ENCODE results near the gene RWDD2A.

Gene RWDD2A

DNA sequence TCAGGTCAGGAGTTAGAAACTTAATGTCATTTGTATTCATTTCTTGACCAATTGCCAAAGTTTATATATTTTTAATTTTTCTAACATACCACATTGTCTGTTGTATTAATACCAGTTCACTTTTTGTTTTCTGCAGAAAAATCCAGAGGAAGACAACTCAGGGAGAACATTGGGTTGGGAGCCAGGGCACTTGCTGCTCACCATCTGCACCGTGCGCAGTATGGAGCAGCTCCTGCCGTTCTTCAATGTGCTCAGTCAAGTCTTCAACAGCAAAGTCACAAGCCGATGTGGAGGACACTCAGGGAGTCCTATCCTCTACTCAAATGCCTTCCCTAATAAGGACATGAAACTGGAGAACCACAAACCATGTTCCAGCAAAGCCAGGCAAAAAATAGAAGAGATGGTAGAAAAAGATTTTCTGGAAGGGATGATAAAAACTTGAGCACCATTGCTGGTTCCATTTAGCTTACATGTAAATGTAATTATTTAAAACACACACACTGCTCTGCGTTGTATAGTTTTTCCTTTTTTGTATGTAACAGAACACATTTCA is 25.4 kb upstream of the RWDD2A start:
- TF ChIP-seq, protein P1, sequence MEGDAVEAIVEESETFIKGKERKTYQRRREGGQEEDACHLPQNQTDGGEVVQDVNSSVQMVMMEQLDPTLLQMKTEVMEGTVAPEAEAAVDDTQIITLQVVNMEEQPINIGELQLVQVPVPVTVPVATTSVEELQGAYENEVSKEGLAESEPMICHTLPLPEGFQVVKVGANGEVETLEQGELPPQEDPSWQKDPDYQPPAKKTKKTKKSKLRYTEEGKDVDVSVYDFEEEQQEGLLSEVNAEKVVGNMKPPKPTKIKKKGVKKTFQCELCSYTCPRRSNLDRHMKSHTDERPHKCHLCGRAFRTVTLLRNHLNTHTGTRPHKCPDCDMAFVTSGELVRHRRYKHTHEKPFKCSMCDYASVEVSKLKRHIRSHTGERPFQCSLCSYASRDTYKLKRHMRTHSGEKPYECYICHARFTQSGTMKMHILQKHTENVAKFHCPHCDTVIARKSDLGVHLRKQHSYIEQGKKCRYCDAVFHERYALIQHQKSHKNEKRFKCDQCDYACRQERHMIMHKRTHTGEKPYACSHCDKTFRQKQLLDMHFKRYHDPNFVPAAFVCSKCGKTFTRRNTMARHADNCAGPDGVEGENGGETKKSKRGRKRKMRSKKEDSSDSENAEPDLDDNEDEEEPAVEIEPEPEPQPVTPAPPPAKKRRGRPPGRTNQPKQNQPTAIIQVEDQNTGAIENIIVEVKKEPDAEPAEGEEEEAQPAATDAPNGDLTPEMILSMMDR (IDR thresholded peaks at IDR 0.05; ENCODE audit: control extremely low read depth, extremely low read depth, low read depth, missing control alignments): no peak
- no peak for DNase-seq (ENCODE audit: extremely low spot score)
- ChIA-PET CTCF (interaction anchor here (0.7 to 2.4 kb wide), 6 partner anchors 9 to 102 kb away, joined by 3 to 12 read pairs (median 5); partner anchors contain the start of gene UBE3D), POLR2A (no interaction called here)

DNA sequence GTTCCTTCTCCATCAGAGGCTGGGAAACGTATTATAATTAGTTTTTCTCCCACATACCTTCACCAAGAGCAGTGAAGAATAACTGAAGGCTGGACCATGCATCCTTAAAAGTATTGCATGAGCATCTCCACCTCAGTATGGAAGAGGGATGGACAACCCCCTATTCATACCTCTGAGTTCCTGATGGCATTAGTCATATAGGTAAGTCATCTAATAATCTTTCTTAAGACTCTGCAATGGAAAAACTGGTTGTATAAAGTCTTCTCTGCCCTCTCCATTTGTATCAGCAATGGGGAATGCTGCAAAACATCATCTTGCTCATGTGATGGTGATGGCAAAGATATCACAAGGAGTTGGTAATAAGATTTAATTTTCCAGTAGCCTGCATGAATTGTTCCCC is 24.6 kb upstream of the RWDD2A start:
- no peak for DNase-seq (ENCODE audit: extremely low spot score)
- POLR2A ChIA-PET: no interaction called here
- CTCF ChIA-PET: interaction anchor here (1.3 to 1.4 kb wide), 2 partner anchors 16 to 98 kb away, joined by 3 read pairs; no protein-coding TSS in a partner anchor
- TF ChIP-seq, protein P1 (IDR thresholded peaks at IDR 0.05; ENCODE audit: control extremely low read depth, extremely low read depth, low read depth, missing control alignments): no peak

DNA sequence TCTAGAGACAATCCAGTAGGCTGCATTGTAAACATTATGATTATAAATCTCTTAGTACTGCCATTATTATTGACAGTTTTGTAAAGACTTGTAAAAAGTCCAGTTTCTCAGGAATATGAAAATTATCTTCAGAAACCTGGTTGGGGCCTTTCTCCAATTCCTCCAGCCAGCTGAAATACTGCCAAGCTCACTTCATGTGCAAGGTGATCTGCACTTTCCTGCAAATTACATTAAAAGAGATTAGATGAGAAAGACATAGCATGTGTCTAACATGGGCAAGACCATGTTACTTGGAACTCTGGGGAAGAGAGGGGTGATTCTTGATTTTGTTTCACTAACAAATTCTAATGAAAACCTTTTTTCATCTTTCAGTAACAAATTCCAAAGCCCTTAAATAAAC is 24.1 kb upstream of the RWDD2A start:
- no peak for DNase-seq (ENCODE audit: extremely low spot score)
- CTCF ChIA-PET: interaction anchor here (0.7 to 1.4 kb wide), 4 partner anchors 15 to 103 kb away, joined by 3 read pairs; partner anchors contain the start of gene UBE3D
- TF ChIP-seq, protein P1 (IDR thresholded peaks at IDR 0.05; ENCODE audit: control extremely low read depth, extremely low read depth, low read depth, missing control alignments): no peak
- POLR2A ChIA-PET: no interaction called here

DNA sequence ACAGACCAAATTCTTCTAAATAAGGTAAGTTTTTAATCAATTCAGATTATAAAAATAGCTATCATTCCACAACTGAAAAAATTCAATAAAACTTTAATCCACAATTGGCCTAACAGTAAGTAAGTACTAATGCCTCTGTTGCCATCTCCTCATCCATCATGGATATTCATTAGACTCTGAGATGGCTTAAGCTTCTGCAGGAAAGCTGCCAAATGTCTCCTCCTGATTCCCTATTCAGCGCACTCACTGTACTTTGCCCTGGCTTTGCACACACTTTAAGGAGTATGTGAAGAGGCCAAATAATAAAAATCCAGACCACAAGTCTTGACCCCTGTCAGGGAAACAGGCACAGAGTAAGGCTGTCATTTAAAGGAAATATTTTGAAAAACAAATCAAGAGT is 23.6 kb upstream of the RWDD2A start:
- CTCF ChIA-PET: interaction anchor here (0.7 to 1.7 kb wide), 6 partner anchors 15 to 104 kb away, joined by 3 to 4 read pairs (median 3); partner anchors contain the start of genes DOP1A and UBE3D
- POLR2A ChIA-PET: no interaction called here
- TF ChIP-seq, protein P1 (IDR thresholded peaks at IDR 0.05; ENCODE audit: control extremely low read depth, extremely low read depth, low read depth, missing control alignments): no peak
- DNase-seq (ENCODE audit: extremely low spot score): no peak

DNA sequence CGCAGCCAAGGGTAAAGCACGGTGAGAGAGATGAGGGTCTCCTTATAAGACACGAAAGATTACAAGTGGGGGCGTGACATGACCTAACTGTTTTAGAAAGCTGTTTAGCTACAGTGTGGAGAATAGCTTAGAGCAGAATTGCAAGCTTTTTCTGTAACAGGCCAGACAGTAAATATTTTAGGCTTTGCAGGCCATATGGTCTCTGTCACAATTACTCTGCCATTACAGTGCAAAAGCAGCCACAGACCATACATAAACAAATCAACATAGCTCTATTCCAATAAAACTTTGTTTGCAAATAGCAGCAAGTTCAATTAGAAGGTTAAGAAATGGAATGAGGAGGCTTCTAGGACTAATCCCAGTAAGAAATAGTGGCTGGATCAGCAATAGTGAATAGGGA is 16.9 kb upstream of the RWDD2A start:
- TF ChIP-seq, protein P1 (IDR thresholded peaks at IDR 0.05; ENCODE audit: control extremely low read depth, extremely low read depth, low read depth, missing control alignments): no peak
- no peak for DNase-seq (ENCODE audit: extremely low spot score)
- ChIA-PET CTCF (interaction anchor here (1.1 to 1.6 kb wide), 4 partner anchors 9 to 111 kb away, joined by 3 to 6 read pairs (median 4); partner anchors contain the start of gene UBE3D), POLR2A (no interaction called here)

DNA sequence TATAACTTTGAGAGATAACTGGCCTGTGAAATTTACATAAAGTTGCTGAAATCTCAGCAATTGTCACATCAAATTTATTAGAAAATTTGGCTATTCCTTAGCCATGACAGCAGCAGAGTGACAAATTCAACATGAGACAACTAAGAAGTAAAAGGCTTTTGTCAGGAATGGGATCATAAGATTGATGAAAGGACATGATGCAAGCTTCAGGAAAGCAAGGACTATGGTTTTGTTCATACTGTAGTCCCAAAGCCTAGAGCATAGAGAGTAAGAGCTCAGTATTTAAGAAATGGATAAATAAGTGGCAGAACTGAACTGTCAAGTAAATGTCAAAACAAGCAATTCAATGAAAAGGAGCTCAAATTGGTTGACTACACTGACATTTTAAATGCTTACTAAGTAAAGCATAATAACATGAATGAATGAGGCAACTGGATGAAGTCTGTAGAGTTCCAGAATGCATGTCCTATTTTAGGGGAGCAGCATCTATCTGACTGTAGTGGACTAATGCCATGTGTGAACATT is 12.7 kb upstream of the RWDD2A start:
- ChIA-PET CTCF (no interaction called here), POLR2A (no interaction called here)
- no peak for DNase-seq (ENCODE audit: extremely low spot score)
- TF ChIP-seq, protein P1 (IDR thresholded peaks at IDR 0.05; ENCODE audit: control extremely low read depth, extremely low read depth, low read depth, missing control alignments): no peak

Data from GM10248 (cell line).